ENCODE measurements around the gene MIA2. TPM values are rescaled to one million over a fixed set of nuclear protein-coding genes. Genes with fewer than 3 reads are reported as not detected.

MIA2 gene
- total RNA-seq, 1 experiment from 2014 or later = 11.8 TPM

- Histone ChIP-seq H2AFZ (ENCODE audit: low read length) (no peak overlapping the region), H3K27ac (ENCODE audit: low read length) (no peak overlapping the region), H3K4me2 (ENCODE audit: low read length) (no peak overlapping the region), H3K9ac (ENCODE audit: low read length) (no peak overlapping the region), H3K4me3 (ENCODE audit: low read length) (no peak overlapping the region), H3F3A (ENCODE audit: low read length, unreplicated experiment) (no peaks in the 10 kb centered on the region), H4K20me1 (ENCODE audit: low read length) (no peaks in the 10 kb centered on the region), H3K9me3 (ENCODE audit: low read length) (peaks cover 11% of the 10 kb centered on the region; the same call in 1 of the 2 replicates), H3K27me3 (ENCODE audit: low read length) (no peaks in the 10 kb centered on the region), H3K79me2 (ENCODE audit: low read length) (no peaks in the 10 kb centered on the region), H3K4me1 (ENCODE audit: insufficient read depth, low read length) (no peaks in the 10 kb centered on the region), H3K9me2 (replicated peaks; ENCODE audit: low read length) (no peaks in the 10 kb centered on the region), H3K36me3 (ENCODE audit: low read depth, low read length) (peaks cover 13% of the 10 kb centered on the region; the same call in 1 of the 2 replicates)
- ChIA-PET POLR2A (ENCODE audit: unreplicated experiment) (no interaction called here), CTCF (interaction anchor here (0.6 kb wide), 1 partner anchor 61 kb away, joined by 3 read pairs; no protein-coding TSS in a partner anchor)
- no peak for DNase-seq
- peak; percentile 59 for ATAC-seq
- BruUV-seq (replicated peaks) = no TSS peak
- no peak for TF ChIP-seq EZH2phosphoT487 (IDR thresholded peaks at IDR 0.05; ENCODE audit: borderline replicate concordance, low read length)
- no peak for TF ChIP-seq EZH2 (IDR thresholded peaks at IDR 0.05; ENCODE audit: low read length, unreplicated experiment)
- peak; percentile 48 for TF ChIP-seq CTCF (conservative IDR thresholded peaks at IDR 0.05; ENCODE audit: low read depth, low read length)
- intact Hi-C loops (cut with micrococcal nuclease) = no loop called here
Observed at GRCh38 chr14:39419272-39419671, 185.6 kb downstream of the MIA2 start.

- ATAC-seq (no peak), DNase-seq (no peak)
- no peaks in the 10 kb centered on the region for H3K9me2 ChIP-seq (replicated peaks; ENCODE audit: low read length)
- H3F3A ChIP-seq (ENCODE audit: low read length, unreplicated experiment) = no peaks in the 10 kb centered on the region
- no peak overlapping the region for H2AFZ ChIP-seq (ENCODE audit: low read length)
- H3K36me3 ChIP-seq (ENCODE audit: low read depth, low read length) = no peaks in the 10 kb centered on the region
- peaks cover 14% of the 10 kb centered on the region; the same call in 1 of the 2 replicates for H3K4me1 ChIP-seq (ENCODE audit: insufficient read depth, low read length)
- H3K79me2 ChIP-seq (ENCODE audit: low read length) = peaks cover 5% of the 10 kb centered on the region; the same call in 1 of the 2 replicates
- H3K9me3 ChIP-seq (ENCODE audit: low read length) = no peaks in the 10 kb centered on the region
- no peak overlapping the region for H3K4me3 ChIP-seq (ENCODE audit: low read length)
- no peak overlapping the region for H3K27ac ChIP-seq (ENCODE audit: low read length)
- H3K27me3 ChIP-seq (ENCODE audit: low read length) = no peaks in the 10 kb centered on the region
- CTCF ChIA-PET = no interaction called here
- H3K9ac ChIP-seq (ENCODE audit: low read length) = no peak overlapping the region
- no peak overlapping the region for H3K4me2 ChIP-seq (ENCODE audit: low read length)
- intact Hi-C loops (cut with micrococcal nuclease) = no loop called here
- no peak for TF ChIP-seq EZH2phosphoT487 (IDR thresholded peaks at IDR 0.05; ENCODE audit: borderline replicate concordance, low read length)
- TF ChIP-seq EZH2 (IDR thresholded peaks at IDR 0.05; ENCODE audit: low read length, unreplicated experiment) = no peak
- TF ChIP-seq CTCF (conservative IDR thresholded peaks at IDR 0.05; ENCODE audit: low read depth, low read length) = no peak
- POLR2A ChIA-PET (ENCODE audit: unreplicated experiment) = no interaction called here
- no TSS peak for BruUV-seq (replicated peaks)
- H4K20me1 ChIP-seq (ENCODE audit: low read length) = no peaks in the 10 kb centered on the region
Observed at GRCh38 chr14:39422243-39422642, 188.5 kb downstream of the MIA2 start.

- Histone ChIP-seq H3K9me3 (ENCODE audit: low read length) (no peaks in the 10 kb centered on the region), H3K36me3 (ENCODE audit: low read depth, low read length) (no peaks in the 10 kb centered on the region), H4K20me1 (ENCODE audit: low read length) (no peaks in the 10 kb centered on the region), H3K79me2 (ENCODE audit: low read length) (peaks cover 16% of the 10 kb centered on the region), H3K27ac (ENCODE audit: low read length) (no peak overlapping the region), H3K4me1 (ENCODE audit: insufficient read depth, low read length) (peaks cover 14% of the 10 kb centered on the region; the same call in 1 of the 2 replicates), H3K9ac (ENCODE audit: low read length) (no peak overlapping the region), H2AFZ (ENCODE audit: low read length) (no peak overlapping the region), H3K27me3 (ENCODE audit: low read length) (no peaks in the 10 kb centered on the region), H3K4me3 (ENCODE audit: low read length) (no peak overlapping the region), H3F3A (ENCODE audit: low read length, unreplicated experiment) (no peaks in the 10 kb centered on the region), H3K9me2 (replicated peaks; ENCODE audit: low read length) (no peaks in the 10 kb centered on the region), H3K4me2 (ENCODE audit: low read length) (no peak overlapping the region)
- DNase-seq = no peak
- intact Hi-C loops (cut with micrococcal nuclease) = no loop called here
- ATAC-seq = no peak
- ChIA-PET CTCF (no interaction called here), POLR2A (ENCODE audit: unreplicated experiment) (no interaction called here)
- no TSS peak for BruUV-seq (replicated peaks)
- no peak for TF ChIP-seq EZH2phosphoT487 (IDR thresholded peaks at IDR 0.05; ENCODE audit: borderline replicate concordance, low read length)
- TF ChIP-seq CTCF (conservative IDR thresholded peaks at IDR 0.05; ENCODE audit: low read depth, low read length) = no peak
- TF ChIP-seq EZH2 (IDR thresholded peaks at IDR 0.05; ENCODE audit: low read length, unreplicated experiment) = no peak
Observed at GRCh38 chr14:39423793-39424192, 190.1 kb downstream of the MIA2 start.

All from PC-3 (cell line).